DND-41 (cell line): ENCODE results near the gene PARM1.

Experiments used
- CTCF ChIP-seq: IDR thresholded peaks from 2 replicates; pipeline ENCODE4 v1.5.1; 2012; ENCODE audit warnings: borderline replicate concordance, low read length, moderate library complexity, mild to moderate bottlenecking; ENCODE audit not compliant: poor library complexity, severe bottlenecking; ENCODE audit errors: extremely low read depth
- EZH2 ChIP-seq: IDR thresholded peaks from 3 replicates; pipeline ENCODE4 v1.6.1; 2012; ENCODE audit warnings: borderline replicate concordance, low read depth, mild to moderate bottlenecking, moderate library complexity, low read length, inconsistent platforms; ENCODE audit not compliant: severe bottlenecking

- TF ChIP-seq CTCF (no peak), EZH2 (no peak)
These were observed 49.8 kb downstream of the PARM1 start for GRCh38 chr4:74982546-74983252.
